HG03571 (cell line): Measurements from ENCODE around the gene COTL1.

Source experiments
- ATAC-seq: cut with Tn5 transposase; IDR thresholded peaks from one replicate; pipeline ENCODE4 v1.9.1; 2021; ENCODE audit not compliant: unreplicated experiment

Gene COTL1

GRCh38 chr16:84617791-84618580 is at the start of gene COTL1:
TSS of gene COTL1 (minus strand) at chr16:84618078. CDS start at chr16:84617914, 164 bp downstream.
- ATAC-seq: peak; percentile 75

- no peak for ATAC-seq
Measured at GRCh38 chr16:84665843-84666242, 48.0 kb upstream of the COTL1 start.

GRCh38 chr16:84665359-84665758 is 47.5 kb upstream of the COTL1 start:
- no peak for ATAC-seq

GRCh38 chr16:84663433-84664101 is 45.7 kb upstream of the COTL1 start:
- peak; percentile 88 for ATAC-seq

- ATAC-seq: no peak
Measured at GRCh38 chr16:84662471-84662870, 44.6 kb upstream of the COTL1 start.

GRCh38 chr16:84661418-84662060 is 43.7 kb upstream of the COTL1 start:
- ATAC-seq: no peak

- no peak for ATAC-seq
Measured at GRCh38 chr16:84660973-84661372, 43.1 kb upstream of the COTL1 start.

- no peak for ATAC-seq
Measured at GRCh38 chr16:84659656-84660300, 41.9 kb upstream of the COTL1 start.

- ATAC-seq: no peak
Measured at GRCh38 chr16:84658690-84659089, 40.8 kb upstream of the COTL1 start.

- no peak for ATAC-seq
Measured at GRCh38 chr16:84657229-84657837, 39.5 kb upstream of the COTL1 start.

- no peak for ATAC-seq
Measured at GRCh38 chr16:84656649-84657048, 38.8 kb upstream of the COTL1 start.

- no peak for ATAC-seq
Measured at GRCh38 chr16:84654998-84655397, 37.1 kb upstream of the COTL1 start.

- ATAC-seq: no peak
Measured at GRCh38 chr16:84654238-84654637, 36.4 kb upstream of the COTL1 start.

GRCh38 chr16:84652566-84652965 is 34.7 kb upstream of the COTL1 start:
- ATAC-seq: no peak

- no peak for ATAC-seq
Measured at GRCh38 chr16:84650062-84650991, 32.4 kb upstream of the COTL1 start.

GRCh38 chr16:84649511-84649861 is 31.6 kb upstream of the COTL1 start:
- no peak for ATAC-seq

- ATAC-seq: peak; percentile 56
Measured at GRCh38 chr16:84648595-84649510, 31.0 kb upstream of the COTL1 start.

- peak; percentile 79 for ATAC-seq
Measured at GRCh38 chr16:84647828-84648594, 30.1 kb upstream of the COTL1 start, which contains the start of gene KLHL36. TSS of gene KLHL36 (plus strand) at chr16:84648511. CDS start at chr16:84650868, 2,357 bp downstream.
